Smooth muscle cell of the pulmonary artery (primary cell): Measurements from ENCODE around the gene SDC3. TPM values are rescaled to one million over a fixed set of nuclear protein-coding genes. Genes with fewer than 3 reads are reported as not detected.

Experiments
- total RNA-seq: library from RNA; depleted of rRNA; stranded (reverse); fragments of >200 nt; gene quantifications from 2 replicates; pipeline ENCODE4 v1.2.3, GENCODE V29; 2014

The SDC3 gene, protein sequence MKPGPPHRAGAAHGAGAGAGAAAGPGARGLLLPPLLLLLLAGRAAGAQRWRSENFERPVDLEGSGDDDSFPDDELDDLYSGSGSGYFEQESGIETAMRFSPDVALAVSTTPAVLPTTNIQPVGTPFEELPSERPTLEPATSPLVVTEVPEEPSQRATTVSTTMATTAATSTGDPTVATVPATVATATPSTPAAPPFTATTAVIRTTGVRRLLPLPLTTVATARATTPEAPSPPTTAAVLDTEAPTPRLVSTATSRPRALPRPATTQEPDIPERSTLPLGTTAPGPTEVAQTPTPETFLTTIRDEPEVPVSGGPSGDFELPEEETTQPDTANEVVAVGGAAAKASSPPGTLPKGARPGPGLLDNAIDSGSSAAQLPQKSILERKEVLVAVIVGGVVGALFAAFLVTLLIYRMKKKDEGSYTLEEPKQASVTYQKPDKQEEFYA
- total RNA-seq: 37.6 and 65.2 TPM in 2 replicates

DNA sequence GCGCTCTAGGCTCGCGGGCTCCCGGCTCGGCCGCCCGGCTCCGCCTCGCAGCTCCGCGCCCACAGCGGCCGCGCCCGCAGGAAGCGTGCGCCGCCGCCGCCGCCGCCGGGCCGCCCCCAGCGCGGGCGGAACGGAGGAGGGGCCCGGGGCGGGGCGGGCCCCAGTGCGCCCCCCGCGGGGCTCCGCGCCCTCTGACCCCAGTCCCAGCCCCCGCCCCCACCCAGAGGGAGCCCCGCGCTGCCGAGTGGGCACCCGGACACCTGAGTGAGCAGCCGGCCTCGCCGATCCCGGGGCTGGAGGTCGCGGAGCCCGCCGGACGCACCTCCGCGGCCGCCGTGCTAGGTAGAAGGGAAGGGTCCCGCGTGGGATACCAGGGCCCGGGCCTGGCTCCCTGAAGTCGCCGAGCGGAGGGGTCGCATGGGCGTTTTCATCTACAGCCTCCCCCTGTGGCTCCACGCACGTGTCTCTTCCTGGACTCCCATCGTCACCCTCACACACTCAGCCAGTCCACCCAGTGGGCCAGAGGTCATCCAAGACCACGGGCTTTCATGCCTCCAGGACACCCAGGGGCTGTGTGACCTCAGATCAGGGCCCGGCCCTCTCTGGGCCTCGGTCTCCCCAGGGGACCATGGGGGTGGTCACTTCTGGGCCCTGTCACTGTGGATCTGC lies at the start of gene SDC3:
Gene SDC3, minus strand, starts transcription at position 63 of the 669 bp plus-strand sequence. CDS start 172 bp downstream, outside the sequence.

Other genes with a start within 250 kb of the SDC3 start
- 0.20 TPM in 1 of 2 replicates, not detected in the other for gene MATN1, start 185.2 kb downstream of the SDC3 start, total RNA-seq
- gene LAPTM5, start 151.0 kb downstream of the SDC3 start, total RNA-seq: 0.26 TPM in 1 of 2 replicates, not detected in the other
- 73.5 and 81.4 TPM in 2 replicates for gene PUM1, start 157.0 kb upstream of the SDC3 start, total RNA-seq